ENCODE data around the gene SAMD4A.

SAMD4A gene

DNA sequence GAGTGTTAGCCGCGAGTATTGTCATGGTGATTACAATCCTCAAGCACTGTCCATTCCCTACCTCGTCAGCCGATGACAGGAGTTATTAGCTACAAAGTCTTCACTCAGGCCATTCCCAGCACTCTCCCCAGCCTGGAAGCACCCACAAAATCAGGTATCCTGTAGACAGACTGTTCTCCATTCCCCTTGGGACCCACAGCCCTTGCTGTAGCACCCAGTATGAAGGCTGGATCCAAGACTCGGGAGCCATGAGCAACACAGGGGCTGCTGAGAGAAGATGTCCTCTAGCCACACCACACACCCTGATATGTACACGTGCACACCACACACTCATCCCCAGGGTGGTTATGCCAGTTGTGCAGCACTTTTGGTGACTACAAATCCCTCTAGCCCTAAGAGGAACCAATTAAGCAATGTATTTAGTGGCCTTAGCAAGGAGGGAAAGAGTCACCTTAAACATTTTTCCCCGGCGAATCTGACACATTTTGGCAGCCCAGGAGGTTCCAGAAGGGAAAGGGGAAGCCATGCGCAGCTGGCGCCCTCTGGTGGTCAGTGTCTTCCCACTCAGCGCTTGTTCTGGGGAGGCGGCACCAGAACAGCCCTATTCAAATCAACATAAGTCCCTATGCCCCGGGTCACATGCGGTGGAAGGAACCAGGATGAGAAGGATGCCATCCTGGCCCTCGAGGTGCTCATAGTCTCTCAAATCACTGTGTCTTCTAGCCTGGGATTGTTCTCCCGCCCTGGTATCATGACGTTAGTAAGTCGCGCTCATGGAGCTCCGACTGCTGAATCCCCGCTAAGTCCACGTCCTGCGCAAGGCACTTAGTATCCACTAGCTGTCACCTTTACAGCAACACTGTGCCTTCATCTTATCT is 238.8 kb downstream of the SAMD4A start:
- DNase-seq, result peak in 13 of 14 donors; percentile 14 to 78 (median 55)

DNA sequence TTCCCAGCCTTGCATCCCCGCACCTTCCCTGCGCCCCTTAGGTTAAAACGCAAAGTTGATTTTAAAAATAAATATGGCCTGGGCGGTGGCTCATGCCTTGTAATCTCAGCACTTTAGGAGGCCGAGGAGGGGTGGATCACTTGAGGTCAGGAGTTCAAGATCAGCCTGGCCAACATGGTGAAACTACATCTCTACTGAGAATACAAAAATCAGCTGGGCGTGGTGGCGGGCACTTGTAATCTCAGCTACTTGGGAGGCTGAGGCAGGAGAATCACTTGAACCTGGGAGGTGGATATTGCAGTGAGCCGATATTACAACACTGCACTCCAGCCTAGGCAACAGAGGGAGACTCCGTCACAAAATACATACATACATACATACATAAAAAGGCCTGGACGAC is 239.7 kb downstream of the SAMD4A start:
- no peak for DNase-seq

DNA sequence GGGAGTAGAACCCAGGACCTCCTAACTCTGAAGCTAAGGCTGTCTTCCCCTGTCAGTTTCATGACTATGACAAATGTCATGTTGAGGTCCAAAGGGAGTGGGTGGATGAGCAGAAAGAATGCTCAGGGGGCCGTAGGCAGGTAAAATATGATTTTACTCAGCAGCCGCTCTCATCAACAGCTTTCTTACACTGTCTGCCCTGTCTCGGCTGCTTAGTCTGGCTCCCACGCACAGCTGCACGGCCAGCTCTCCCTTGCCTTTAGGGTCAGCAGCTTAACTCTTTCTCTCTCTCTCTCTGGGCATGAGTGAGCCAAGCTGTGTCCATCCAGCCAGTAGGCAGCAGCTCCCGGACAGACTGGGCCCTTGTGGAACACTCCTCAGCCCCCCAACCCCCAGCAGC is 240.5 kb downstream of the SAMD4A start:
- no peak for DNase-seq

DNA sequence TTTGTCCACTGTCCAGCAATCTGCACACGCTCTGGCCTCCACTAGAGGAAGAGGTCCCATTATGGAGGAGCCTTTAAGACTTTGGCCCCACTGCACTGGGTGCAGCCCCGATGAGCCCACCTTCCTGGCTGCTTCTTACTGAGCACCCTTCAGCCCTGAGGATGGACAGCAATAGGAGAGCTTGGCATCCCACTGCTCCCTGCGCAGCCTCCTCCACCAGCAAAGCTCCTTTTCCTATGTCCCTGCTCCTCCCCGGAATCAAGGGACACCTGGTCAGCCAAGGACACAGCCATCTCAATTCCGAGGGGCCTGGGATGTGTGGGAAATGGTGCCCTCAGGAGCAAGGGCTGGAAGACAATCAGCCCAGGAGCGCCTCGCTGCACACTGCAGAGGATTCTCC is 241.0 kb downstream of the SAMD4A start:
- DNase-seq, result no peak

DNA sequence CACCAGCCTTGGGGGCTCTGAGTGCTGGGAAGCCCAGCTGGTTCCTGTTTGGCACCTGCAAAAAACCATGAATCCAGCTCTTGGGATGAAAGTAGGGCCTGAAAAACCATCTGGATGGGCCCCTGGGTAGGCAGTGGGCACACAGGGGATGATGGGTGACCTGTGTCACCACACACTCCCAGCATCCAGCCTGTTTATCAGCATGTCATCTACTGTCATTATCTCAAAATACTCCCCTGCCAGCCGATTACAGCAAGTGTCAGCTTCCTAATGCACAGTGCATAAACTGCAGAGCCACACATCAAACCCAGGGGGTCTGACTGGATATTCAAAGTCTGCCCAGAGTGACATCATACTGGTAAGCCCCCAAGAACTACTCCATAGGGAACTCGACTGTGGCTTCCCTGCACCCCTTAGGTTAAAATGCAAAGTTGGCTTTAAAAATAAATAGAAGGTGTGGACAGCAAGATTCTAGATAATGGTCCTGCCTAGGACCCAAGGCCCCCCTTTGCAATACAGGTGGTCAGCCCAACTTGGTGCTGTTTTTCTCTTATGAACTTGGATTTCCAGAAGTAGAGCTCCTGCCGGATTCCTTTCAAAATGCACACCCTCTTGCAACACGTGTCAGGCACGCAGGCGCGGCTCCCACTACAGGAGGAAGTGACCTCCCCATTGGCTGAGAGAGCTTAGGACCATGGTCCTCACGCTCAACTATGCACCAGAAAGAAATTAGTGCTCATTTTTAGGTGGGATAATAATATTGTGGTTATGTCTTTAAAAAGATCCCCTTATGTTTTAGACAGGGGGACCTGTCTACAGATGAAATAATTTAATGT is 241.6 kb downstream of the SAMD4A start:
- no peak for DNase-seq

DNA sequence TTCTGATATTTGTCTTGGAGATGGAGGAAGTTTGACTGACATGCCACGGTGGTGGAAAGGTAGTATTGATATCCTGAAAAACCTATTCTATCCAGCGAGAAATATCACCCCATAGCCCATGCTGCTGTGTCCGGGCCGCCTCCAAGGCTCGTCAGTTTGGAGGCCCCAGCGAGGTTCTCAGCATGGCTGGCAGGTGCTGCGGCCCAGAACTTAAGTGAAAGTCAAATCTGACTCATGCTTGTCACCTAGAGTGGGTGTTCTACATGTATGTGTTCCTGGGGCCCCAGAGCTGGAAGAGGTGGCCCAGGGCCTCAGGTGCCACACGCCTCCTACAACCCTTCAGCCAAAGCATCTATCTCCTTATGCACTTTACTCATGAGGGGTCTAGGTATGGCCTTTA is 242.8 kb downstream of the SAMD4A start:
- no peak for DNase-seq

DNA sequence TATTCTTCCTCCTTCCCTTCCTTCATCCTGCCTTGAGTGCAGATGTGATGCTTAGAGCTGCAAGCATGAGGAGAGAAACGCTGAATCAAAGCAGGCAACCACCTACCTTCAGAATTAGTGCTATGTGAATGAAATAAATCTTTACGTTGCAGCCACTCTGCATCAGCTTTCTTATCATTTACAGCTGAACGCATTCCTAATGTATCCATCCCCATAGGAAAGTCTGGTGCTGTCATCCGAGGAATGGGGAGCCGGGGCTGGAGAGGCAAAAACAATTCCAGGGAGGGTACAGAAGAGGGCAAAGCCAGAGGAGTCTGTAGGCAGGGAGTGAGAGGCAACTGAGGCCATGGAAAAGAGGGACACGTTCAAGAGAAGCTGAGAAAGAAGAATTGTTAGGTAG is 245.7 kb downstream of the SAMD4A start:
- DNase-seq, result no peak

DNA sequence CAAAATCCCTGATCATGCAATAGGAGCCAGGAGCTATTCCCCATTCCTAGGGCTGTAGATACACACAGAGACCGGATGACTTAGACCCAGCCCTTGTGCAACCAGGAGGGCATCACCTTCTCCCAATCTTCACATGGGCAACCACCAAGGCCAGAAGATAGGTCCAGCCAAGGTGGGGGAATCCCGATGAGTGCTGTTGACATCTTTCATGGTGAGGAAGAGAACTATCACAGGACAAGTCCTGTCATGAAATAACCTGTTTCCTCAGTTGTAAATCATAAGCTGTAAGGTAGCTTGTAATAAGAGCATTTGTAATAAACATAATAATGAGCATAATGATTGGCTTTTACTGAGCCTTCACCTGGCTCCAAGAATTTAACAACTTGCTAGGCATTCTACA is 246.2 kb downstream of the SAMD4A start:
- DNase-seq, result no peak

DNA sequence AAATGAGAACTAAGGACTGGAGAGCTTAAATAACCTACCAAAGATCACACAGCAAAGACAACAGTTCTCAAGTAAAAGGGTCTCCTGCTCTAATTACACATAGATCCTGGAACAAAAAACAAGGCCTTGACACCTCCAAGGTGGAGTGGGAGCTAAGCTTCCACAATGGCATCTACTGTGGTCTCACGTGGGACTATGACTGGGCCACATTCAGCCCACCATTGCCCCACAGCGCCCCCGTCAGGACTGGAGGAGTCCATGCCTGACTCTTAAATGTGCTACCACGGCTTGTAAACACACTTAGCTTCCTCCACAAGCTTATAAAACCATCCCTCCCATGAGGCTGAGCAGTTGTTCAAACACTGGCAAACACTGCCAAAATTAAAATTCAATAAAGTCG is 247.1 kb downstream of the SAMD4A start:
- no peak for DNase-seq

DNA sequence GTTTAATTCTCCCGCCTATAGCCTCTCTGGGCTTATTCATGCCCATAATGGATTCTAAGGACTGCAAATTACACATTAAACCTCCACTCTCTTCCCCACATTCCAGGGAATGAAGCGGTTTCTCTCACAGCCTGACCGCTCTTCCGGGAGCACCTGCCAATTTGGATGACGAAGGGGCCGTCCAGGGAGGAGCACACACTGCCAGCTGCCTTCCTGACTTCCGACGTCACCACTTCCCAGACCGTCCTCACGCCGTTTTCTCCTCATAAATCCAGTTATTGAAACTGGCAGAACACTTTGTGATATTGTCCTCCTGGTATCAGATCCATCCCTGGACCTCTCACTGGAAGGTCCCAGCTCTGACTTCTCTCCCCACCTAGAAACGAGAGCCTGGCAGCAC is 248.1 kb downstream of the SAMD4A start:
- DNase-seq, result no peak

DNA sequence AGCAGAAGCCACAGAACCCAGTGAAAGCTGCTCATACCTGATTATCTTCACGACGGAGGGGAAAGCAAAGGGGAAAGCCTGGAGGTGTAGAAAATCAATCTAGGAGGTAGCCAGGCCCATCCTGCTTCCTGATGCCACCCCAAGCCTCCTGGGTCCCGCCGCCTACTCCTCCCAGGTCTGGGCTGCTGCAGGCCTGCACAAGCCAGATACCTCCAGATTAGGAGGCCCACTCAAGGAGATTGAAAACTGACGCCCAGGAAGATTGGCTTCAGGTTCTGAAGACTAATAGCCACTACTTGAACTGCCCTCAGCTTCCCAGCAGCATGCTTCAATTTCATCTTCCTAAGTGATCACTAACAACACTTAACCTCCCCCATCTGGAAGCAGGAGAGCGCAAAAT is 248.6 kb downstream of the SAMD4A start:
- no peak for DNase-seq

DNA sequence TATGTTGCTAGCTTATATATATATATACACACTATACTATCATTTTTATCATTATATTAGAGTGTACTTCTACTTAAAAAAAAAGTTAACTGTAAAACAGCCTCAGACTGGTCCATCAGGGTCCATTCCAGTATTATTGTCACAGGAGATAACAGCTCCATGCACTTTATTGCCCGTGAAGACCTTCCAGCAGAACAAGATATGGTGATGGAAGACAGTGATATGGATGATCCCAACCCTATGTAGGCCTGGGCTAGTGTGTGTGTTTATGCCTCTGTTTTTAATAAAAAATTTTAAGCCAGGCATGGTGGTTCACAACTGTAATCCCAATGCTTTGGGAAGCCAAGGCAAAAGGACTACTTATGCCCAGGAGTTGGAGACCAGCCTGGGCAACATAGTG is 249.5 kb downstream of the SAMD4A start:
- no peak for DNase-seq

DNA sequence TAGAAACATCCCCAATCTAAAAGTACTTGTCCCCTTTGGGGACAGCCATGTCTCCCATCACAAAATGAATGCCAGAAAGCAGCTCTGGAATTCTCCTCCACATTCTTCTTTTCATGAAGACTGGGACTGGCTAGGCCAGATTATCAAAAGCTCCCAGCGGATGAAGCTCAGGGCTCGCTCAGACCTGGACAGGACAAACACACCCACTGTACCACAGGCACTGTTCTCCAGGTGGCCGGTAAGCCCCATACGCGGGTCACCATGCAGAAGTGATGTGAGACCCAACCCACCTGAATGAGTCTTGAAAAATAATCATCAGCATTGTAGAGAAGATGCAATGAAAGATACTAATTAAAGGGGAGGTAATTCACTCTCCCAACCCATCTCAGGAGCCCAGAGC is 250.6 kb downstream of the SAMD4A start:
- no peak for DNase-seq

DNA sequence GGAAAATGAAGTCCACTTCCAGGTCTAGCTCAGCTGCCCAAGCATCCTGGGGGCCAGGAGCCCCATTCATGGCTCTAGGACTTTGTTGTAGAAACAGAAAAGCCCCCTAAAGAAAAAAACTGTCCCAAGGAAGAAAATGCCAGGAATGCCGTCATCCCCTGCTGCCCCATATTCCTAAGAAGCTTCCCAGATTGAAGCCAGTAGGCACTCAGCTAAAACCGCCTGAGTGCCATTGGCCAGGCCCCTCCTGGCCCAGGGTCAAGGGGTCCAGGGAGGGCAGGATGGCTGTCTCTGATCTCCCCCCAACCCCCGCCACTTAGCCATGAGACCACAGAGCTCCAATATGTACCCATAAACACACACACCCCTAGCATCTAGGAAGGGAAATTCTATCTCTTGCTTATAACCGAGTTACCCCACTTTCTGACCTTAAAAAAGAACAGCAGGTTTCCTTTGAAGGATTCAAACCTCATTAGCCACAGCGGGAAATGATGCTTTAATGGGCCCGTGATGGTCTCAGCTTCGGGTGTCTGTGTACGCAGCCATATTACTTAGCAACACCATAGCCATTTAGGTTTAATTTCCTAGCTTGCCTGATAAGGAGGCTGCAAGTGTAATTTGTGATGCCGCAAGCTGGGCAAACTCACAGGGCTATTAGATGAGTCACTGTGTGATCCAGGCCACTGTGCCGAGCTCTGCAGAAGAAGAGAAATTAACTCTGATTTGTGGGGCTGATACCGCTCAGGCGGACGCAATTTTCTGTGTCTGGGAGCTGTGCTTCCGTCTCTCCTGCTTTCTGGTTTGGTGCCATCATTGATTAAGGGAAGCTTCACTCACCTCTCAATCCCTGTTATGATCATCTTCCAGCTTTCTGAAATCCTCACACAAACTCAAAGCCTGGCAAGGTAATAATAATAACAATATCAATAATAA is 251.5 kb downstream of the SAMD4A start:
- no peak for DNase-seq

DNA sequence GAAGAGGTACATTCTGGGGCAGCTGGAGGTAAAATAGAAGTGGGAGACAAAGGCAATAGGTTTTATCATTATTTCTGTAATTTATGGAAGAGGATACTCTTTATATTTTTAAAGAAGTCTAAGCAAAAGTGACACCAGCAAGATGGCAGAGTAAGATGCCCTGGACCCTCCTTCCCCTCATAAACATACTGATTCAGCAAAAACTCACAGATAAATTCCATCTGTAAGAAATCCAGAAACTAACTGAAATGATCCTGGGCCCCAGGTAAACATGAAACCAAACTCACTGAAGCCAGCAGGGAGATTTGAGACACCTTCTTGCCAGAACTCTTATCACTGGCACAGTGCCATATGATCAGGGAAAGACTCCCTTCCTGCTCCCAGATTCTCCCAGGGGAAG is 255.8 kb downstream of the SAMD4A start:
- DNase-seq, result no peak

DNA sequence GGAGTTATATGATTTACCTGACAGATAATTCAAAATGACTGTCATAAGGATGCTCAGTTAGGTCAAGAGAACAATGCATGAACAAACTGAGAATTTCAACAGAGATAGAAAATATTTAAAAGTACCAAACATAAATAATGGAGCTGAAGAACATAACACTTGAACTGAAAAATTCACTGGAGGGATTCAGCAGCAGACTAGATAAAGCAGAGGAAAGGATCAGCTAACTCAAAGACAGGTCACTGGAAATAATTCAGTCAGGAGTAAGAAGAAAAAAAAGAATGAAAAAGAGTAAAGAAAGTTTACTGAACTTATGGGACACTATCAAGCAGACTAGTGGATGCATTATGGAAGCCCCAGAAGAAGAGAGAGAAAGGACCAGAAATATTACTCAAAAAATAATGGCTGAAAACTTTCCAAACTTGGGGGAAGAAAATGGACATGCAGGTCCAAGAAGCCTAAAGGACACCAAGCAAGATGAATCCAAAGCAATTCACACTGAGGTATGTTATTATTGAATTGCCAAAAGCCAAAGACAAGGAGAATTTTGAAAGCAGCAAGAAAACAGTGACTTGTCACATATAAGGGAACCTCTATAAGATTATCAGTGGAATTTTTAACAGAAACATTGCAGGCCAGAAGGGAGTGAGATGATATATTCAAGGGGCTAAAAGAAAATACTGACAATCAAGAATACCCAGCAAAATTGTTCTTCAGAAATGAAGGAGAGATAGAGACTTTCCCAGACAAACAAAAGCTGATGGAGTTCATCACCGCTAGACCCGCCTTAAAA is 257.0 kb downstream of the SAMD4A start:
- no peak for DNase-seq

DNA sequence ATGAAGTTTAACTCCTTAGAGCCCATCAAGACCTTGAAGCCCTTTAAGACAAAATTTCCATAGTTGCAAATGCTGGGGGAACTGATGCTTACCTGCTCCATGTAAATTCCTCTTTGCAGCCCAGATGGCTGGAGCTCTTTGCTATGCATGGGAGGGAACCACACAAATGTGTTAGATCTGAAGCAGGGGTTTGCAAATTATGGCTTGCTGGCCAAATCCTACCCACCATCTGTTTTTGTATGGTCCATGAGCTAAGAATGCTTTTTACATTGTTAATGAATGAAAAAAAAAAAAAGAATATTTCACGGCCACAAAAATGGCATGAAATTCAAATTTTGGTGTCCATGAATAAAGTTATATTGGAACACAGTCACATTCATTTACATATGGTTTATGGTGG is 261.1 kb downstream of the SAMD4A start:
- no peak for DNase-seq

DNA sequence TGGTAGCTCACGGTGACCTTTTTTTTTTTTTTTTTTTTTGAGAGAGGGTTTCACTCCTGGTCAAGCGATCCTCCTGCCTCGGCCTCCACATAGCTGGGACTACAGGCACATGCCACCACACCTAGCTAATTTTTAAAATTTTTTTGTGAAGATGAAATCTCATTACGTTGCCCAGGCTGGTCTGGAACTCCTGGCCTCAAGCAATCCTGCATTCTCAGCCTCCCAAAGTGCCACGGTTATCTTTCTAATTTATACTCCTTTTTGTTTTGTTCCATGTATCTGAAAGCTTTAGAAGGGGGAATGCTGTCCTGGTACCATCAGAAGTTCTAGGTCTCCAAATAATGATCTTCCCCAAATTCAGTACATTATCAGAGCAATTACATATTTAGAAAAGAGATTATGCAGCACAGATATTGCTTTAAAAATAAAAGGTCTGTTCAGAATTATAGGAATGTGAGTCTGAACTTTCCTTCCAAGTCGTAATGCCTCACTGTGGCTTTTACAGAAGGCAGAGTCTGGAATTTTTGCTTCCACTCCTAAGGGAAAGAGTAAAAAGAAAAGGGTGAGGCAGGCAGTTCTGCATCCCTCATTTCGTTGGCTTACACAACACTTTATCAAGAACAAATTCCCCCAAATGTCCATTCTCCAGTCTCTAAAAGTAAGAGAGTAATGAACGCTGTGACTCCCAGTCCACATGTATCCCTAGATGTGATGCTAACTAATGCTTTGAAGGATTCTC is 262.7 kb downstream of the SAMD4A start:
- DNase-seq, result no peak

DNA sequence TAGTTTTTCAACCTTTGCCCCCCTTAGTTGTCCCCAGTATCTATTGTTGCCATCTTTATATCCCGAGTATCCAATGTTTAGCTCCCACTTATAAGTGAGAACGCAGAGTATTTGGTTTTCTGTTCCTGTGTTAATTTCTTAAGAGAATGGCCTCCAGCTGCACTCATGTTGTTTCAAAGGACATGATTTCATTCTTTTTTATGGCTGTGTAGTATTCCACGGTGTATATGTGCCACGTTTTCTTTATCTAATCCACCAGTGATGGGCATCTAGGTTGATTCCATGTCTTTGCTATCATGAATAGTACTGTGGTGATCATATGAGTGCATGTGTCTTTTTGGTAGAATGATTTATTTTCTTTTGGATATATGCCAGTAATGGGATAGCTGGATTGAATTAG is 263.7 kb downstream of the SAMD4A start:
- no peak for DNase-seq

DNA sequence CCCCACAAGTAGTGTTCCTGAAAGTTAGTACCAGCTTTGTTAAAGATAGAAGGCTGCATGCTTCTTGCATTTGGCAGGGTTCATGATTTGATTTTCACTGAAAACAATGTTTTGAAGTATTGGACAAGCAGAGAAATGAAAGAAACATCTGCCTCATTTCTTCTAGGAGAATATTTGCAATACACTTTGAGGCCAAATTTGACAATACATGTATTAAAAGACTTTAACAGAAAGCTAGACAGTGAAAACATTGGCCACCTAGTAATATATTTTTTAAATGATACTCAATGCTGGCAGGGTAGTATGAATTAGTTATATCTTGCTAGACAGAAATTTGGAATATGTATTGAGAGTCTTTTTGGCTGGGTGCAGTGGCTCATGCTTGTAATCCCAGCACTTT is 267.2 kb downstream of the SAMD4A start:
- no peak for DNase-seq

DNA sequence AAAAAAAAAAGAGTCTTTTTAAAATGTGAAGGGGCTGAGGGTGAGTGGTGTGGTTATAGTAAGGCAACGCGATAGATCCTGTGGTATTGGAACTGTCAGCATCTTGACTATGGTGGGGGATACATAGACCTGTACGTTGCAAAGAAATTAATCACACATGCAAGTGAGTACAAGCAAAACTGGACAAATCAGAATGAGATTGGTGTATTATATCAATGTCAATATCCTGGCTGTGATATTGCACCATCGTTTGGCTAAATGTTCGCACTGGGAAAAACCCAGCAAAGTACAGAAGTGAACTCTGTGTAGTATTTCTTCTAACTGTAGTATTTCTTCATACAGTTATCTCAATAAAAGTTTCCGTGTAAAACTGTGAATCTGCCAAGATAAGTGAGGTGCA is 267.8 kb downstream of the SAMD4A start:
- DNase-seq, result no peak

Measured in C1 segment of cervical spinal cord (tissue), 14 donors.